ENCODE data around the gene SAP25.

SAP25 gene

GRCh38 chr7:100588438-100588837, 14.7 kb upstream of the SAP25 start:
- ChIA-PET CTCF (interaction anchor here (0.6 to 1.2 kb wide), 8 partner anchors 9 to 139 kb away, joined by 3 to 6 read pairs (median 4); partner anchors contain the start of gene SPACDR), POLR2A (interaction anchor here (1.0 to 1.7 kb wide), 5 partner anchors 14 to 109 kb away, joined by 3 to 9 read pairs (median 4); partner anchors contain the start of genes MOSPD3 and TSC22D4)
- no peak for DNase-seq (ENCODE audit: extremely low spot score)
- TF ChIP-seq CTBP1 (IDR thresholded peaks at IDR 0.05; ENCODE audit: borderline replicate concordance) (no peak), LEF1 (IDR thresholded peaks at IDR 0.05; ENCODE audit: borderline replicate concordance) (no peak)

- TF ChIP-seq NFRKB (IDR thresholded peaks at IDR 0.05) = no peak
- TF ChIP-seq L3MBTL2 (conservative IDR thresholded peaks at IDR 0.05) = no peak
- peak; percentile 79; the same call in 1 of the 2 replicates for TF ChIP-seq SP1 (IDR thresholded peaks at IDR 0.05)
- peak; percentile 100 for TF ChIP-seq PKNOX1 (IDR thresholded peaks at IDR 0.05)
- no peak for TF ChIP-seq CTBP1 (IDR thresholded peaks at IDR 0.05; ENCODE audit: borderline replicate concordance)
- no peak; the same call in 1 of the 2 replicates for TF ChIP-seq ELF4 (IDR thresholded peaks at IDR 0.05)
- POLR2A ChIA-PET = interaction anchor here (0.5 to 3.3 kb wide), 33 partner anchors 9 to 303 kb away, joined by 3 to 40 read pairs (median 4); partner anchors contain the start of genes GIGYF1, GNB2, MOSPD3 and PCOLCE
- CTCF ChIA-PET = interaction anchor here (0.6 to 1.5 kb wide), 7 partner anchors 16 to 119 kb away, joined by 3 to 6 read pairs (median 4); partner anchors contain the start of genes MOSPD3, PCOLCE and POP7
- DNase-seq (ENCODE audit: extremely low spot score) = peak; percentile 98
Measured at GRCh38 chr7:100586266-100587025, 12.7 kb upstream of the SAP25 start, which contains the start of gene FBXO24. Gene FBXO24 (plus strand): TSS chr7:100586328. CDS start chr7:100586626, 298 bp downstream.

- TF ChIP-seq FOXM1 (IDR thresholded peaks at IDR 0.05; ENCODE audit: borderline replicate concordance) (peak; percentile 89), ZNF384 (IDR thresholded peaks at IDR 0.05) (no peak), ELF4 (IDR thresholded peaks at IDR 0.05) (peak; percentile 87), TARDBP (IDR thresholded peaks at IDR 0.05) (no peak), HDGF (IDR thresholded peaks at IDR 0.05; ENCODE audit: borderline replicate concordance) (no peak), L3MBTL2 (conservative IDR thresholded peaks at IDR 0.05) (no peak), FOXK2 (IDR thresholded peaks at IDR 0.05) (no peak), SP1 (IDR thresholded peaks at IDR 0.05) (no peak), PKNOX1 (IDR thresholded peaks at IDR 0.05) (no peak), LEF1 (IDR thresholded peaks at IDR 0.05; ENCODE audit: borderline replicate concordance) (peak; percentile 67; the same call in 1 of the 2 replicates), CTBP1 (IDR thresholded peaks at IDR 0.05; ENCODE audit: borderline replicate concordance) (no peak), SUZ12 (IDR thresholded peaks at IDR 0.05) (no peak), ARNT (IDR thresholded peaks at IDR 0.05) (no peak), FOXA1 (IDR thresholded peaks at IDR 0.05) (no peak), NFRKB (IDR thresholded peaks at IDR 0.05) (no peak), BHLHE40 (IDR thresholded peaks at IDR 0.05; ENCODE audit: borderline replicate concordance) (no peak)
- ChIA-PET POLR2A (interaction anchor here (0.5 to 3.3 kb wide), 34 partner anchors 8 to 304 kb away, joined by 3 to 40 read pairs (median 4); partner anchors contain the start of genes AGFG2, GIGYF1, GNB2 and MOSPD3), CTCF (interaction anchor here (0.6 to 1.5 kb wide), 10 partner anchors 9 to 140 kb away, joined by 3 to 6 read pairs (median 4); partner anchors contain the start of genes MOSPD3, PCOLCE and POP7)
- DNase-seq (ENCODE audit: extremely low spot score) = peak; percentile 61
Measured at GRCh38 chr7:100585511-100586265, 12.0 kb upstream of the SAP25 start, which contains the start of gene LRCH4. Gene LRCH4 (minus strand): TSS chr7:100586129. CDS start chr7:100586100, 29 bp downstream.

- DNase-seq (ENCODE audit: extremely low spot score) = no peak
- ChIA-PET POLR2A (interaction anchor here (1.0 to 3.3 kb wide), 10 partner anchors 12 to 304 kb away, joined by 3 to 40 read pairs (median 5); partner anchors contain the start of genes AGFG2, MOSPD3, PCOLCE and POP7), CTCF (interaction anchor here (0.6 to 1.5 kb wide), 5 partner anchors 8 to 141 kb away, joined by 3 to 6 read pairs (median 3); partner anchors contain the start of gene POP7)
- no peak for TF ChIP-seq CTBP1 (IDR thresholded peaks at IDR 0.05; ENCODE audit: borderline replicate concordance)
- TF ChIP-seq HDGF (IDR thresholded peaks at IDR 0.05; ENCODE audit: borderline replicate concordance) = 0 out of 2 replicates have a peak, but pooled peaks have one; percentile 41
Measured at GRCh38 chr7:100584683-100585510, 11.2 kb upstream of the SAP25 start.

- ChIA-PET CTCF (interaction anchor here (1.2 to 1.4 kb wide), 2 partner anchors 18 to 141 kb away, joined by 3 to 6 read pairs; no protein-coding TSS in a partner anchor), POLR2A (interaction anchor here (1.0 to 3.2 kb wide), 6 partner anchors 12 to 305 kb away, joined by 3 to 40 read pairs (median 5); partner anchors contain the start of genes AGFG2, PCOLCE, POP7 and UFSP1)
- TF ChIP-seq FOXA1 (IDR thresholded peaks at IDR 0.05) = no peak
- TF ChIP-seq CTBP1 (IDR thresholded peaks at IDR 0.05; ENCODE audit: borderline replicate concordance) = no peak
- no peak for TF ChIP-seq HDGF (IDR thresholded peaks at IDR 0.05; ENCODE audit: borderline replicate concordance)
- TF ChIP-seq TARDBP (IDR thresholded peaks at IDR 0.05) = no peak
- no peak for TF ChIP-seq SUZ12 (IDR thresholded peaks at IDR 0.05)
- no peak for TF ChIP-seq FOXM1 (IDR thresholded peaks at IDR 0.05; ENCODE audit: borderline replicate concordance)
- TF ChIP-seq PKNOX1 (IDR thresholded peaks at IDR 0.05) = no peak
- TF ChIP-seq ZNF384 (IDR thresholded peaks at IDR 0.05) = no peak
- no peak for TF ChIP-seq ELF4 (IDR thresholded peaks at IDR 0.05)
- DNase-seq (ENCODE audit: extremely low spot score) = no peak
Measured at GRCh38 chr7:100584054-100584682, 10.5 kb upstream of the SAP25 start.

All from HEK293T (cell line).